VCaP (cell line): ENCODE results near the gene POU2AF3.

ENCODE experiments used
- H3K27ac ChIP-seq: fragments of 450-650 bp; 2 replicates; pipeline ENCODE4 v1.5.1; 2017
- CTCF ChIP-seq: fragments of 450-650 bp; conservative IDR thresholded peaks from 2 replicates; pipeline ENCODE4 v1.5.1; 2017; ENCODE audit warnings: mild to moderate bottlenecking, moderate library complexity

The POU2AF3 gene

GRCh38 chr11:111320728-111321568, 22.6 kb downstream of the POU2AF3 start:
- TF ChIP-seq CTCF = no peak
- H3K27ac ChIP-seq = no peak overlapping the region; the same call in 1 of the 2 replicates

GRCh38 chr11:111322534-111322933, 24.2 kb downstream of the POU2AF3 start:
- TF ChIP-seq CTCF = no peak
- no peak overlapping the region for H3K27ac ChIP-seq

DNA sequence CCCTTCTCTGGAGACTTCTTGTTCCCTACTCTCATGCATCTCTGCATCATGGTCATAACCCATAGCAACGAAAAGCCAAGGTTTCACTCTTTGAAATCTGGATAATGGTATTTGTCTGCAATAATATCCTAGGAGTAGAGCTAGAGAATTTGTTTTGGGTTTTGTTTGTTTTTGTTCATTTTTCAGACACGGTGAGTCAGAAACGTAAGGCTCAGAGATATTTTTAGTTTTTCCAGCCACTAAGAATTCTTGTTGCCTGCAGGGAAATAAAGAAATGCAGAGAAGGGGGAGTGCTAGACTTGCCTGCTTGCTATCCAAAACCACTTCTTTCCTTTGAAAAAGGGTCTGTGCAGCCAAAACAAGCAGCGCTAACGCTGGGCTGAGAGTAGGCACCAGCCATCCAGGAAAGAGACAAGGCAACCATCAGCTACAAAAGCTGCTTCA, 26.0 kb downstream of the POU2AF3 start:
- TF ChIP-seq CTCF = no peak
- H3K27ac ChIP-seq = no peak overlapping the region; the same call in 1 of the 2 replicates

DNA sequence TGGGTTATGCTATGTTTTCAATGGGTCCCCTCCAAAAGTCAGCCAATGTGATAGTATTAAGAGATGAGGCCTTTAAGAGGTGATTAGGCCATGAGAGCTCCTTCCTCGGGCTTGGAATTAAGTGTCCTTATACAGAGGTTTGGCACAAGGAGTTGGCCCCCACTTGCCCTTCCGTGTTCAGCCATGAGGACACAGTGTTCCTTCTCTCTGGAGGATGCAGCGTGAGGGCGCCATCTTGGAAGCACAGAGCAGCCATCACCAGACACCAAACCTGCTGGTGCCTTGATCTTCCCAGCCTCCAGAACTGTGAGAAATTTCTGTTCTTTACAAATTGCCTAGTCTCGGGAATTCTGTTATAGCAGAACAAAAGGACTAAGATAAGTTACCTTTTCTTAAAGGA, 26.9 kb downstream of the POU2AF3 start:
- TF ChIP-seq CTCF = no peak
- peak overlapping the region; percentile 99 for H3K27ac ChIP-seq

DNA sequence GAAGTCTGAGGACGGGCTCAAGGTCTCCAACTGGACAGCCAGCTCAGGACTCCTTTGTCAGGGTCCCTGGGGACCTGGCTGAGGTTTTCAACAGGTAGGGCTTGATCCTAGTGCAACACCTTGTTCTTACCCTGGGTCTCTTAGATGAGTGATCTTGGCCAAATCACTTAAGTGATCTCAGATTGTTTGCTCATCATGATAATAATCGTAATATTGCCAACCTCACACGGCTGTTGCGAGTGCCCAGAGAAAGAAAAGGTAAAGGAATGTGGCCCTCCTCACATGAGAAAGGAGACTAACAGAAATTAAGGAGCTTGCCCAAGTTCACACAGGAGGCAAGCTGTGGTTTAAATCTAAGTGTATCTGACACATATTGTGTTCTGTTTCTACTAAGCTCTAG, 28.5 kb downstream of the POU2AF3 start:
- H3K27ac ChIP-seq = peak overlapping the region; percentile 99
- no peak for TF ChIP-seq CTCF

- no peak for TF ChIP-seq CTCF
- peak overlapping the region; percentile 99 for H3K27ac ChIP-seq
Measured at GRCh38 chr11:111327908-111328624, 29.7 kb downstream of the POU2AF3 start.
